NCI-H187 (cell line): ENCODE data around the gene PTPN14.
A peak's percentile ranks its signal among the peaks of the same experiment; 100 is the strongest.

Experiments used
- DNase-seq, 2 experiments: peaks; one replicate each; lab custom pipeline; 2025; lab: John Stamatoyannopoulos, UW

PTPN14 gene

GRCh38 chr1:214454569-214455396, 96.6 kb downstream of the PTPN14 start:
- DNase-seq = no peak

GRCh38 chr1:214453109-214453722, 98.2 kb downstream of the PTPN14 start:
- no peak for DNase-seq

GRCh38 chr1:214452152-214452784, 99.1 kb downstream of the PTPN14 start:
- no peak for DNase-seq

- DNase-seq = no peak
These were observed 99.8 kb downstream of the PTPN14 start for GRCh38 chr1:214451596-214451995.

GRCh38 chr1:214449371-214449770, 102.0 kb downstream of the PTPN14 start:
- DNase-seq = no peak

GRCh38 chr1:214448536-214448935, 102.9 kb downstream of the PTPN14 start:
- DNase-seq = no peak

GRCh38 chr1:214447557-214447871, 103.9 kb downstream of the PTPN14 start:
- no peak for DNase-seq

- no peak for DNase-seq
These were observed 104.4 kb downstream of the PTPN14 start for GRCh38 chr1:214446772-214447556.

- no peak for DNase-seq
These were observed 105.4 kb downstream of the PTPN14 start for GRCh38 chr1:214445831-214446614.

GRCh38 chr1:214445199-214445598, 106.2 kb downstream of the PTPN14 start:
- no peak for DNase-seq

- DNase-seq = no peak
These were observed 107.0 kb downstream of the PTPN14 start for GRCh38 chr1:214444182-214444939.

GRCh38 chr1:214441119-214441518, 110.3 kb downstream of the PTPN14 start:
- no peak for DNase-seq

GRCh38 chr1:214440219-214440965, 111.0 kb downstream of the PTPN14 start:
- no peak for DNase-seq

GRCh38 chr1:214439352-214440119, 111.9 kb downstream of the PTPN14 start:
- DNase-seq = peak; percentile 8 to 39

GRCh38 chr1:214438530-214438929, 112.9 kb downstream of the PTPN14 start:
- no peak for DNase-seq

GRCh38 chr1:214438075-214438474, 113.3 kb downstream of the PTPN14 start:
- no peak for DNase-seq

- DNase-seq = no peak
These were observed 115.5 kb downstream of the PTPN14 start for GRCh38 chr1:214435867-214436266.

GRCh38 chr1:214432245-214432644, 119.2 kb downstream of the PTPN14 start:
- DNase-seq = no peak
